GM23248 (cell line): ENCODE measurements around the gene PHF8. TPM values are rescaled to one million over a fixed set of nuclear protein-coding genes. Genes with fewer than 3 reads are reported as not detected.

Experiments
- DNase-seq: peaks from one replicate; pipeline ENCODE4 v3.0.0-alpha.2; 2015
- H2AFZ ChIP-seq: fragments of 200-600 bp; sonication (generic); 2 replicates; pipeline ENCODE4 v1.6.1; 2016; ENCODE audit warnings: antibody characterized with exemption
- H3F3A ChIP-seq: fragments of 200-600 bp; sonication (generic); 2 replicates; pipeline ENCODE4 v1.6.1; 2016; ENCODE audit warnings: mild to moderate bottlenecking, antibody characterized with exemption, mixed run types; ENCODE audit not compliant: insufficient read depth
- H3K27ac ChIP-seq: fragments of 200-600 bp; sonication (generic); 2 replicates; pipeline ENCODE4 v1.5.1; 2016; ENCODE audit warnings: mild to moderate bottlenecking
- H3K27me3 ChIP-seq: fragments of 200-600 bp; sonication (generic); replicated peaks from 2 replicates; pipeline ENCODE4 v1.6.1; 2016; ENCODE audit warnings: mild to moderate bottlenecking; ENCODE audit not compliant: insufficient read depth
- H3K36me3 ChIP-seq: fragments of 200-600 bp; sonication (generic); 2 replicates; pipeline ENCODE4 v1.6.1; 2016; ENCODE audit warnings: low read depth, mild to moderate bottlenecking
- H3K4me1 ChIP-seq: fragments of 200-600 bp; sonication (generic); 2 replicates; pipeline ENCODE4 v1.6.1; 2016; ENCODE audit warnings: mild to moderate bottlenecking; ENCODE audit not compliant: insufficient read depth
- H3K4me2 ChIP-seq: fragments of 200-600 bp; sonication (generic); one replicate; pipeline ENCODE4 v1.6.1; 2016; ENCODE audit warnings: mild to moderate bottlenecking; ENCODE audit not compliant: unreplicated experiment
- H3K4me3 ChIP-seq: fragments of 200-600 bp; sonication (generic); 2 replicates; pipeline ENCODE4 v1.5.1; 2016; ENCODE audit warnings: mild to moderate bottlenecking
- H3K79me2 ChIP-seq: fragments of 200-600 bp; sonication (generic); 2 replicates; pipeline ENCODE4 v1.6.1; 2016; ENCODE audit warnings: mild to moderate bottlenecking; ENCODE audit not compliant: insufficient read depth
- H3K9ac ChIP-seq: fragments of 200-600 bp; sonication (generic); 2 replicates; pipeline ENCODE4 v1.6.1; 2016; ENCODE audit warnings: mild to moderate bottlenecking
- H3K9me2 ChIP-seq: fragments of 200-600 bp; sonication (generic); 2 replicates; pipeline ENCODE4 v1.6.1; 2016; ENCODE audit warnings: mixed run types, mild to moderate bottlenecking, moderate library complexity; ENCODE audit not compliant: insufficient read depth
- H3K9me3 ChIP-seq: fragments of 200-600 bp; sonication (generic); one replicate; pipeline ENCODE4 v1.6.1; 2017; ENCODE audit warnings: low read depth
- H4K20me1 ChIP-seq: fragments of 200-600 bp; sonication (generic); 2 replicates; pipeline ENCODE4 v1.6.0; 2016; ENCODE audit not compliant: insufficient read depth
- EZH2 ChIP-seq: fragments of 200-600 bp; sonication (generic); IDR thresholded peaks from 2 replicates; pipeline ENCODE4 v1.6.1; 2018; ENCODE audit warnings: antibody characterized with exemption, mild to moderate bottlenecking; ENCODE audit not compliant: insufficient read depth, poor library complexity, severe bottlenecking
- EZH2phosphoT487 ChIP-seq: fragments of 200-600 bp; sonication (generic); IDR thresholded peaks from 2 replicates; pipeline ENCODE4 v1.6.1; 2018; ENCODE audit warnings: antibody characterized with exemption, moderate library complexity, mild to moderate bottlenecking, low read depth; ENCODE audit not compliant: insufficient read depth
- WGBS, 2 experiments: methylation state at CpG; one replicate each; pipeline ENCODE4 v1.1.6; 2015 to 2017; ENCODE audit warnings: low lambda C conversion rate in 2 of 2, low coverage in 1 of 2; ENCODE audit errors: missing lambda C conversion rate in 2 of 2; 5-methylcytosine and 5-hydroxymethylcytosine counted together
- in situ Hi-C: fragments of 300-500 bp; cut with MboI; formaldehyde crosslinking; loops from 2 replicates; pipeline ENCODE4 v1.15.0; 2020
- polyA plus RNA-seq: library from polyadenylated mRNA; unstranded; fragments of >200 nt; fragmentation: Nextera tagmentation; extraction: Ambion mirVana; gene quantifications from 2 replicates; pipeline ENCODE4 v1.2.1, GENCODE V29; 2016
- total RNA-seq: library from RNA; depleted of rRNA; stranded (reverse); fragments of >200 nt; shearing (Covaris generic); gene quantifications from 2 replicates; pipeline ENCODE4 v1.2.3, GENCODE V29; 2014

PHF8 gene
- total and polyA plus RNA-seq, 2 experiments from 2014 or later = 6.1 to 7.9 TPM

GRCh38 chrX:54024350-54024749, 19.9 kb downstream of the PHF8 start:
- TF ChIP-seq EZH2phosphoT487 (no peak), EZH2 (no peak)

GRCh38 chrX:54012830-54013500, 31.3 kb downstream of the PHF8 start:
- Histone ChIP-seq H3K4me1 (no peaks in the 10 kb centered on the region), H3K79me2 (no peaks in the 10 kb centered on the region), H3K9me3 (no peaks in the 10 kb centered on the region), H3K4me3 (no peak overlapping the region), H3K9ac (no peak overlapping the region), H3K9me2 (no peaks in the 10 kb centered on the region), H3K27me3 (no peaks in the 10 kb centered on the region), H3F3A (no peaks in the 10 kb centered on the region), H3K36me3 (no peaks in the 10 kb centered on the region; the same call in 1 of the 2 replicates), H3K4me2 (no peak overlapping the region), H3K27ac (no peak overlapping the region), H2AFZ (no peak overlapping the region), H4K20me1 (no peaks in the 10 kb centered on the region)
- no peak for TF ChIP-seq EZH2phosphoT487
- no peak for TF ChIP-seq EZH2
- DNase-seq = no peak
- in situ Hi-C loops = no loop called here
- 78 to 100% methylated on average over 1 of the region's 1 CpG for WGBS, 2 experiments

More at GRCh38 chrX:54024350-54024749, 19.9 kb downstream of the PHF8 start:
- Histone ChIP-seq H3K27ac (no peak overlapping the region), H2AFZ (no peak overlapping the region), H3K79me2 (0 out of 2 replicates have a peak, but pooled peaks cover 5% of the 10 kb centered on the region), H3K4me2 (no peak overlapping the region), H3K9me2 (no peaks in the 10 kb centered on the region), H3K9me3 (no peaks in the 10 kb centered on the region), H3K36me3 (no peaks in the 10 kb centered on the region), H3K4me1 (no peaks in the 10 kb centered on the region), H4K20me1 (no peaks in the 10 kb centered on the region), H3F3A (no peaks in the 10 kb centered on the region), H3K27me3 (no peaks in the 10 kb centered on the region), H3K4me3 (no peak overlapping the region), H3K9ac (no peak overlapping the region)
- WGBS, 2 experiments = 89 to 96% methylated on average over 5 of the region's 5 CpGs
- in situ Hi-C loops = no loop called here
- DNase-seq = no peak

GRCh38 chrX:54007682-54008081, 36.6 kb downstream of the PHF8 start:
- Histone ChIP-seq H3K9me3 (no peaks in the 10 kb centered on the region), H3K9ac (no peak overlapping the region), H3K79me2 (no peaks in the 10 kb centered on the region), H3K36me3 (no peaks in the 10 kb centered on the region; the same call in 1 of the 2 replicates), H3K27ac (no peak overlapping the region), H3K9me2 (no peaks in the 10 kb centered on the region), H3K4me3 (no peak overlapping the region), H4K20me1 (no peaks in the 10 kb centered on the region), H3K27me3 (no peaks in the 10 kb centered on the region), H3K4me1 (no peaks in the 10 kb centered on the region), H3K4me2 (no peak overlapping the region), H2AFZ (no peak overlapping the region), H3F3A (no peaks in the 10 kb centered on the region)
- no peak for DNase-seq
- in situ Hi-C loops = no loop called here
- 95 to 100% methylated on average over 4 of the region's 4 CpGs for WGBS, 2 experiments
- TF ChIP-seq EZH2phosphoT487 (no peak), EZH2 (no peak)

- no peaks in the 10 kb centered on the region for H4K20me1 ChIP-seq
- H2AFZ ChIP-seq = no peak overlapping the region
- H3K4me3 ChIP-seq = no peak overlapping the region
- H3K9ac ChIP-seq = no peak overlapping the region
- no peaks in the 10 kb centered on the region for H3F3A ChIP-seq
- TF ChIP-seq EZH2 = no peak
- H3K27ac ChIP-seq = no peak overlapping the region
- no peaks in the 10 kb centered on the region for H3K9me3 ChIP-seq
- no peak for DNase-seq
- no peaks in the 10 kb centered on the region for H3K79me2 ChIP-seq
- no peaks in the 10 kb centered on the region for H3K36me3 ChIP-seq
- no peaks in the 10 kb centered on the region for H3K27me3 ChIP-seq
- H3K4me1 ChIP-seq = no peaks in the 10 kb centered on the region
- in situ Hi-C loops = no loop called here
- H3K4me2 ChIP-seq = no peak overlapping the region
- no peaks in the 10 kb centered on the region for H3K9me2 ChIP-seq
- 95 to 100% methylated on average over 2 of the region's 2 CpGs for WGBS, 2 experiments
Measured at GRCh38 chrX:53997724-53998123, 46.5 kb downstream of the PHF8 start.
